Stimulated activated CD8-positive, alpha-beta memory T cell treated with anti-CD3 and anti-CD28 coated beads, Interleukin-12 subunit alpha, Interleukin-12 subunit beta, amount 100 ng/mL, for 24 hours (primary cell): Measurements from ENCODE around the gene DYRK1A.

ENCODE experiments used
- DNase-seq: peaks from one replicate; pipeline ENCODE4 v3.0.0-alpha.2; 2020; ENCODE audit errors: extremely low read depth

DYRK1A gene

DNA sequence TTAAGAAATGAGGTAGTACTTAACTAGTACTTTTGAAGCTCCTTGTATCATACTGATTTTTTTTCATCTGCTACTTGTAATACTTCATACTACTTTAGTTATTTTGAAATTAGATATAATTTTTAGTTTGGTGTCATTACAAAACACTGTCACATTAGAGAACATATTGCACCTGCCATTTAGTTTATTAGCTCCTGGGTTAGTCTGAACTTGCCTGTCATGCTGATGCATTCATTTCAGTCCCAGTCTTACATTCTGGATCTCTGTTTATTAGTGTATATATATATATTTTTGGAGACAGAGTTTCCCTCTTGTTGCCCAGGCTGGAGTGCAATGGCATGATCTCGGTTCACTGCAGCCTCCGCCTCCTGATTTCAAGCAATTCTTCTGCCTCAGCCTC lies 50.3 kb downstream of the DYRK1A start:
- DNase-seq = no peak

GRCh38 chr21:37419228-37419906 lies 52.8 kb downstream of the DYRK1A start:
- no peak for DNase-seq

GRCh38 chr21:37421306-37421705 lies 54.7 kb downstream of the DYRK1A start:
- DNase-seq = no peak

DNA sequence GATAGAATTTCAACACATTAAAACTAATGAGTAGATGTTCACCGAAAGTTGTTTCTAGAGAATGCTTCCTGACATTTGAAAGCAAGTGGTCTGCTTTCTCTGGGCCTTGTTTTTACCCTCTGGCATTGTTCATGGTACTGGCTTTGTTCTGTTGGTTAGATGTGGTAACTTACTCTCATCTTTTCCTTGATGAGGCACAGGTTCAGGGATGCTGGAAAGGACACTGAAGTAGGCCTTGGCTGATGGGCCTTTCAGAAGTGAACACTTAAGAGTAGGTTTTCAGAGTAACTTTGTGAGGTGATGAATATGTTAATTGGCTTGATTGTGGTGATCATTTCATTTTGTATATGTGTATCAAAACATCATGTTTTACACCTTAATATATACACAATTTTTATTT lies 55.8 kb downstream of the DYRK1A start:
- no peak for DNase-seq

DNA sequence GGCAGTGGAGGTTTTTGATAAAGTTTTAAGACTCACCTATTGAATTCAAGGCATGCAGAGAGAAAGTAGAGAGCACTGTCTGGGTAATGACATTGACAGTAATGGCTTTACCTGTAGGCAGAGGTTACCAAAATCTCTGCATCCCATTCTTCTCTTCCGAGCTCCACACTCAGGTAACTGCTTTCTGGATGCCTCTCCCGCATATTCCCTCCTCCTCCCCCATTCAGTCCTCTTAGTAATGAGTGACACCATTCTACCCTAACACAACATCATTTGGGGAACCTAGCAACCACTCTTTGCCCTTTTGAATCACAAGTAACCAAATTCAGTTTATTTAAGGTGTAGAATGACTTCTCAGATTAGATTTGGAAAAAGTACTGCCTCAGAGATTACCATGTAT lies 56.5 kb downstream of the DYRK1A start:
- DNase-seq = no peak

DNA sequence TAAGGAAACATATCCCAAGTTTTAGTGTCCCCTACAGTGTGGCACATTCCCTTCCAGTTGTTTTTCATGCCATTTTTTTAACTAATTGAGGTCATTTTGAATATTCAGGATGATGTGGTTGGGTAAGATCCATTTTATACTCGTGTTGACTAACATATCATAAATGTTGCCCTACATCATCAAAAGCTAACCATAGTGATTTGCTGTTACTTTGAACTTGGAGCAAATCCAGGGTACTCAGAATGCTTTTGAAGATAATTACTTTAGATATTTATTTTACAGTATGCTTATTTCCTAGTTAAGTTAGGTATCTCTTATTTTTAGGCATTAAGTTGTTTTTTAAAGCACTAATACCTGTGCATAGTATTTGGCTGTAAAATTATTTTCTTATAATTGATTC lies 57.8 kb downstream of the DYRK1A start:
- no peak for DNase-seq

DNA sequence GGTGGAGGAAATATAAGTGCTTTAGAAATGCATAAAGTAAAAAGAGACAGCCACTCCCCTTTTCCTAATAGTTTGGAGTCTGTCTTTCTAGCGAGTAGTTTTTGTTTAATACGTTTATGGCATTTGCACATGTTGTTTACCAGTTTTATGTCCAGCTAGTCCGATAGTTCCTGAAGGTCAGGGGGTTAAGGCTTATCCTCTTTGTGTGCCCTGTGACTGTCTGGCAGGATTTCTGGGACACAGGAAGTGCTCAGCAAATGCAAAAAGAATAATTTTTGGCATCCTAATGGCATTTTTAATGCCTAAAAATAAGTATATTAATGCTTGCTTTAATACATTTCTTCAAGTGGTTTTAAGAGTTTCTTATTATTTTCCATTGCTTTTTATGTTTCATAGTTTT lies 58.4 kb downstream of the DYRK1A start:
- no peak for DNase-seq

DNA sequence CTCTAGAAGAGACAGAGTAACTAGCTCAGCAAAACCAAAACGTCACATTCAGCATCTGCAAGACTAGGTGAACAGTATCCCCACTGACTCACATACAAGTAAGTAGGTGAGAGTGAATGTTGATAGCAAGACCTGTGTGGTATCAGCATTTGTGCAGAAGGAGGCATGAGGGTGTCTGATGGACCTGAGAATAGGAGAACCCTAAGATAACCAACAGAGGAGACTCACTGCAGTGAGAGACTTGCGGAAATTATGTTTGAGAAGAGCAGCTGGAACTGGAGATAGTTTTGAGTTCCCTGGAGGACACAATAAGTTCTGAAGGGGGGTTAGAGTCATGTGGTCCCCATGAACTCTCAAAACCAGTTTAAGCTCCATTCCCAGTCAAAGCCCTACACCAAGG lies 59.1 kb downstream of the DYRK1A start:
- no peak for DNase-seq

DNA sequence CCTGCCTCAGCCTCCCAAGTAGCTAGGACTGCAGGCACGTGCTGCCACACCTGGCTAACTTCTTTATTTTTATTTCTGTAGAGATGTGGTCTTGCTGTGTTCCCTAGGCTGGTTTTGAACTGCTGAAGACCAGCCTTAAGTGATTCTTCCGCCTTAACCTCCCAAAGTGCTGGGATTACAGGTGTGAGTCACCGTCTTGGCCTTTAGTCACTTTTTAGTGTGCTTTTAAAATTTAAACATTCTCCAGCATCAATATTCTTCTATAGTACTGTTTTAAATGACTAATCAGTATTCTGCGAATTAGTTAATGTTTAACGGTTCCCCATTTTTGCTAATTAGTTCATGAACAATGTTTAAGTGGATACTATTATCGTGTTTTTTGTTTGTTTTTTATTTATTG lies 60.6 kb downstream of the DYRK1A start:
- no peak for DNase-seq

DNA sequence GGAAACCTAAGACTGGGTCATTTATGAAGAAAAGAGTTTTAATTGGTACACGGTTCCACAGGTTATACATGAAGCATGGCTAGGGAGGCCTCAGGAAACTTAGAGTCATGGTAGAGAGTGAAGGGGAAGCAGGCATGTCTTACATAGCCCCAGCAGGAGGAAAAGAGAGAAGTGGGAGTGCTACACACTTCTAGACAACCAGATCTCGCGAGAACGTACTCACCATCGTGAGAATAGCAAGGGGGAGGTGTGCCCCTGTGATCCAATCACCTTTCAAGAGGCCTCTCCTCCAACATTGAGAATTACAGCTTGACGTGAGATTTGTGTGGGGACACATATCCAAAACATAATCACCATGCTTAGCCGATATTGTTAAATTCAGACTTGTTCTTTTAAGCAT lies 62.8 kb downstream of the DYRK1A start:
- DNase-seq = no peak

- DNase-seq = no peak
Observed at GRCh38 chr21:37430184-37430821, 63.7 kb downstream of the DYRK1A start.

DNA sequence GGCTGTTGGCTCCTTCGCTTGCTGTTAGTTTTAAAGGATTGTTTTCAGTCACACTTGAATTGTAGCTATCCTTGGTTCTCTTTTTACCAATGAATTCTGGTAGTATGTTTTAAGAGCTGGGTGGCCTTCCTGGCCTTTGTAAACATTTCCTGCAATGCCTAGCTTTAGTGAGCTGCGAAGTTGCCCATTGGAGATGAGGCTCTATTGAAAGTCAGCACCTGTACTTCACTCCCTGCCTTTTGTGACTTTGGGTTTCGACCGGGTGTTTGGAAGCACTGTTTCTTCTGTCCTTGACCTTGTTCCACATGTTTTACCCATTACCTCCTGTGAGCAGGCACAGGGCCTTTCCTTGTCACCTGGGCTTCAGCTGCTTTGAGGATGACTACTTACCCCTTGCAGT lies 64.7 kb downstream of the DYRK1A start:
- no peak for DNase-seq

GRCh38 chr21:37432710-37433455 lies 66.3 kb downstream of the DYRK1A start:
- no peak for DNase-seq

GRCh38 chr21:37433456-37433840 lies 66.9 kb downstream of the DYRK1A start:
- DNase-seq = no peak

- DNase-seq = no peak
Observed at GRCh38 chr21:37435120-37435519, 68.5 kb downstream of the DYRK1A start.

GRCh38 chr21:37435711-37436110 lies 69.1 kb downstream of the DYRK1A start:
- DNase-seq = no peak

GRCh38 chr21:37436174-37436573 lies 69.6 kb downstream of the DYRK1A start:
- no peak for DNase-seq

DNA sequence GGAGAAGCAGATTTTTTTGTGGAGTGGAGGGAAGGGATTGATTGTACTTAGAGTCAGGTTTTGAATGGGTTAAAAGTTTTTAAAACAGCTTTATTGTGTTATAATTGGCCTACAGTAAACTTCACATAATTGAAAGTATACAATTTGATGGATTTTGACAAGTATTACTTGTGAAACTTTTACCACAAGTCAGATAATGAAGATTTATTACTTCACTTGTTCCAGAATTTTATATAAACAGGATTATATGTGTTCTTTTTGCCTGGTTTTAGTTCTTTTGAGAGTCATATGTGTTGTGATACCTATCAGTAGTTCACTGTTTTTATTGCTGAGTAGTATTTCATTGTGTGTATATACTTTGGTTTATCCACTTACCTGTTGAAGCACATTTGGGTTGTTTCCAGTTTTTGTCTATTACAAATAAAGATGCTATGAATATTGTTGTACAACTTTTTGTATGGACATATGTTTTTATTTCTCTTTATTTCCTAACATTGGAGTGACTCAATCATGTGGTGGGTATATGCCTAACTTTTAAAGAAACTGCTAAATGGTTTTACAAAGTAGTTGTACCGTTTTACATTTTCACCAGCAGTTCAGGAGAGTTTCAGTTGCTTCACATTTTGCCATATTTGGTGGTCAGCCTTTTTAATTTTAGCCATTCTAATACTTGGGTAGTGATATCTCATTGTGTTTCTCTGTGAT lies 71.0 kb downstream of the DYRK1A start:
- no peak for DNase-seq

DNA sequence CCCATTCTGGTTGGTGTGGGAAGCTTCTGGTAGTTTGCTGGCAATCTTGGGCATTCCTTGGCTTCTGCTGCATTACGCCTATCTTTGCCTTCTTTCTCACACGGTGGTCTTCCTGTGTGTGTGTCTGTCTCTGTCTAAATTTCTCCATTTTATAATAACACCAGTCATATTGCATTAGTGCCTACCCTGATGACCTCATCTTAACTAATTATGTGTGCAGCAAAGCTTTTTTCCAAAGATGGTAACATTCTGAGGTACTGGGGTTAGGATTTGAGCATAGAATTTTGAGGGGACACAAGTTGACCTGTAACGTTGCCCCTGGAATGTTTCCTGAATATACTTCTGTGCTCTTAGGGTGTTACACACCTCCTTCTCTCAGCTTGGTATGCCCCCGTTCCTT lies 77.1 kb downstream of the DYRK1A start:
- no peak for DNase-seq

DNA sequence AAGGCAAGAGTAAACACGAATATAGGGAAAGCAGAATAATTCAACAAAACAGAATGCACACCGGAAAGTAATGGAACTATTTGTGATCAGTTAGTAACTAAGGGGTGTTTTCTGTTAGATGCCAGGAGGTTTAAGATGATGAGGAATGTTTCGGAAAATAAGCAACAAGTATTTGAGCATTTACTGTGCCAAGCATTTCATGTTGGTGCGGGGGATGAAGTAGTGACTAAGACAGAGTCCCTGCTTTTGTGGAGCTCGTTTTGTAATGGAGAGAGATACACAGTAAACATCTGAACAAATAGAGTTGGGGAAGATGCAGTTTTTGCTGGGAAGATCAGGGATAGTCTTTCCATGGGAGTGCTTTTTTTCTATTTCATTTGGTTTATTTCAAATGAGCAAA lies 78.7 kb downstream of the DYRK1A start:
- no peak for DNase-seq

- no peak for DNase-seq
Observed at GRCh38 chr21:37446552-37446951, 80.0 kb downstream of the DYRK1A start.

GRCh38 chr21:37447288-37447936 lies 80.8 kb downstream of the DYRK1A start:
- no peak for DNase-seq
